Measurements from ENCODE around the gene GSG1L2.

Gene GSG1L2

DNA sequence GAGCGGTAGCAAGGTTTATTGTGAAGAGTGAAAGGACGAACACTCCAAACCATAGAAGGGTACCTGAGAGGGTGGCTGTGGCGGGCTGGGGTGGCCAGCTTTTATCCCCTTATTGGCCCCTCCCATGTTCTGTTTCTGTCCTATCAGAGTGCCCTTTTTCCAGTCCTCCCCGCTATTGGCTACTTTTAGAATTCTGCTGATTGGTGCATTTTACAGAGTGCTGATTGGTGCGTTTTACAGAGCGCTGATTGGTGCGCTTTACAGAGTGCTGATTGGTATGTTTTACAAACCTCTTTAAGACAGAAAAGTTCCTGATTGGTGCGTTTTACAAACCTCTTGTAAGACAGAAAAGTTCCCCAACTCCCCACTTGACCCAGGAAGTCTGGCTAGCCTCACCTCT is 12.5 kb downstream of the GSG1L2 start:
- FAIRE-seq = no peak
- no peak for DNase-seq (ENCODE audit: insufficient read length, low spot score)
- TF ChIP-seq, protein P1, sequence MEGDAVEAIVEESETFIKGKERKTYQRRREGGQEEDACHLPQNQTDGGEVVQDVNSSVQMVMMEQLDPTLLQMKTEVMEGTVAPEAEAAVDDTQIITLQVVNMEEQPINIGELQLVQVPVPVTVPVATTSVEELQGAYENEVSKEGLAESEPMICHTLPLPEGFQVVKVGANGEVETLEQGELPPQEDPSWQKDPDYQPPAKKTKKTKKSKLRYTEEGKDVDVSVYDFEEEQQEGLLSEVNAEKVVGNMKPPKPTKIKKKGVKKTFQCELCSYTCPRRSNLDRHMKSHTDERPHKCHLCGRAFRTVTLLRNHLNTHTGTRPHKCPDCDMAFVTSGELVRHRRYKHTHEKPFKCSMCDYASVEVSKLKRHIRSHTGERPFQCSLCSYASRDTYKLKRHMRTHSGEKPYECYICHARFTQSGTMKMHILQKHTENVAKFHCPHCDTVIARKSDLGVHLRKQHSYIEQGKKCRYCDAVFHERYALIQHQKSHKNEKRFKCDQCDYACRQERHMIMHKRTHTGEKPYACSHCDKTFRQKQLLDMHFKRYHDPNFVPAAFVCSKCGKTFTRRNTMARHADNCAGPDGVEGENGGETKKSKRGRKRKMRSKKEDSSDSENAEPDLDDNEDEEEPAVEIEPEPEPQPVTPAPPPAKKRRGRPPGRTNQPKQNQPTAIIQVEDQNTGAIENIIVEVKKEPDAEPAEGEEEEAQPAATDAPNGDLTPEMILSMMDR (IDR thresholded peaks at IDR 0.05; ENCODE audit: insufficient read depth, missing control alignments) = no peak

DNA sequence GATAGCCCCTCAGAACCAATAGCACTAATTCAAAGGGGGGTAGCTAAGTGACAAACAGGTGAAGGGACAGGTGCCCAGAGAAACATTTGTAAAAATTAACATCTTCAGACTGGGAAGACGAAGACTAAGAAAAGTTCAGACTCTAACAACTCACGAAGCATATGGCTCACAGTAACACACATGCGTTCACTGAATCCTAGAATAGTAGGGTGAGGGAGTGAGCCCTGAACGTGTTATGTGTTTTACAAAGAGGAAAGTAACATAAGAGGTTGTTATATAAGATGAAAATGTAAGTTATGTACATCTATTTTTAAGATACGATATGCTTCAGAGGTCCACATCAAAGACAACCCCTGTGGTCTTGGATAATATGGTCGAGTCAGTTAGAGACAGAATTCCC is 15.2 kb downstream of the GSG1L2 start:
- FAIRE-seq (no peak), DNase-seq (ENCODE audit: insufficient read length, low spot score) (no peak)
- TF ChIP-seq, protein P1 (IDR thresholded peaks at IDR 0.05; ENCODE audit: insufficient read depth, missing control alignments) = no peak

DNA sequence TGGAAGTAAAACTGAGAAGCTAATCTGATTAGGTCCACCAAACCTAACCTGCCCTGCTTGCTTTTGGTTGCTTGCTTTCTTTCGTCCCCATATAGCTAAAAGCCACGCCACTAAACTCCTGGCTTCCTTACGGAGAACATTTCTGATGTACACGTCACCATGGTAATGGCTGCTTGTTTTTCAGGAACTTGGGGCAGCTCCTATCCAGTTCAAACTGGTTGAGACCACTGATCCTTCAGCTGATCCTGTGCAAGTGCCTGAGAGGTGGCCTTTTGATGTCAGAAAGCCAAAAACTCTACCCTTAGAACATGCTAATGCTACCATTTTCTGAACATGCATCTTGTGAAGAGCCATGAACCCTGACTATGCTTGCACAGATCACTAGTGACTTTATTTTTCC is 16.1 kb downstream of the GSG1L2 start:
- FAIRE-seq = no peak
- no peak for DNase-seq (ENCODE audit: insufficient read length, low spot score)
- TF ChIP-seq, protein P1 (IDR thresholded peaks at IDR 0.05; ENCODE audit: insufficient read depth, missing control alignments) = no peak

DNA sequence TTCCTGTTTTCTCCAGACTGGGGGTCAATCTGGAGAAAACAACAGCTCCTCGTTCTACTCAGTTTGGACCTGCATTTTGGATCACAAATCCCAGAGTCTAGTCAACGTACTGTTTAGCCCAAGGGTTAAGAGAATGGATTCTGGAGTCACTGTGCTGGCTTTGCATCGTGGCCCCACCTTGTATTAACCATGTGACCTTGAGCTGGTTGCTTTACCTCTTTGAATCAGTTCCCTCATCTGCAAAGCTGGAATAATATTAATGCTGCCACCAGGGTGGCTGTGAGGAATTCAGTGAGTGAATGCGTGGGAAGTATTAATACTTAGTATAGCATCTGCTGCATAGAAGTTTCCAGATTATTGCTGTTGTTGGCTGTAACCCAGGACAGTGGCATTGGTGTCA is 19.2 kb downstream of the GSG1L2 start:
- FAIRE-seq (no peak), DNase-seq (ENCODE audit: insufficient read length, low spot score) (no peak)
- TF ChIP-seq, protein P1 (IDR thresholded peaks at IDR 0.05; ENCODE audit: insufficient read depth, missing control alignments) = no peak

DNA sequence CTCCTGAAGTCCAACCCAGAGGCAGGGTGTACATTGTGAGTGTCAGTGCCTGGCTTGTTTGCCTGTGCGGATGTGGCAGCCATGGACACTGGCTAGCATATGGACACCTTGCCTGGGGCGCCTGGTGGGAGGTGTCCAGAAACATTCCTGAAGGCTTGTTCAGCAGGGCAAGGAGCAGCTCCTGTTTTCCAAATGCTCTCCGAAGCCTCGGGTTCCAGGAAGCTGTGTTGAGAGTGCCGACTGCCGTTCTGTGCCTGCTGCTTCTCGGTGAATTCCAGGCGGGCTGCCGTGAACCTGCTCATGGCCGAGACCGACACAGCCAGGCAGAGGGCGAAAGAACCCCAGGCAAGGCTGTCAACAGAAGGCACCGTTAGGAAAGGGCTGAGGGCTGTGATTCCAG is 19.6 kb downstream of the GSG1L2 start:
- DNase-seq (ENCODE audit: insufficient read length, low spot score) = no peak
- TF ChIP-seq, protein P1 (IDR thresholded peaks at IDR 0.05; ENCODE audit: insufficient read depth, missing control alignments) = no peak
- FAIRE-seq = no peak

DNA sequence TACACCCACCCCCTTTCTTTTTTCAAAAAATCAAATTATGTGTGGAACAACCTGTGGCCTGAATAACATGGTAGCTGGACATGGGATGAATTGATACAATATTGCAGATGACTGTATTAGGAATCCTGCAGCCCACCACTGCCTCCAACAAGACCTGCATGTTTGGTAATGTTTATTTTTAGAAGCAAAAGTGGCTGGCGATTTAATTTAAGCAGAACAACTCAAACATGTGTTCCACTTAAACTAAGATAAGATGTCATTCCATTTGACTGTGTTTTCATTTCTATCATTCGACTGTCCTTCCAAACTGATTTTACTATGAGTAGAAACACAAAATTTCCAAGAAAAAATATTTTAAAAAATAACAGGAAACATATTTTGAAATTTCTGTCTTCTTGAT is 20.4 kb downstream of the GSG1L2 start:
- no peak for FAIRE-seq
- TF ChIP-seq, protein P1 (IDR thresholded peaks at IDR 0.05; ENCODE audit: insufficient read depth, missing control alignments) = no peak
- DNase-seq (ENCODE audit: insufficient read length, low spot score) = no peak

DNA sequence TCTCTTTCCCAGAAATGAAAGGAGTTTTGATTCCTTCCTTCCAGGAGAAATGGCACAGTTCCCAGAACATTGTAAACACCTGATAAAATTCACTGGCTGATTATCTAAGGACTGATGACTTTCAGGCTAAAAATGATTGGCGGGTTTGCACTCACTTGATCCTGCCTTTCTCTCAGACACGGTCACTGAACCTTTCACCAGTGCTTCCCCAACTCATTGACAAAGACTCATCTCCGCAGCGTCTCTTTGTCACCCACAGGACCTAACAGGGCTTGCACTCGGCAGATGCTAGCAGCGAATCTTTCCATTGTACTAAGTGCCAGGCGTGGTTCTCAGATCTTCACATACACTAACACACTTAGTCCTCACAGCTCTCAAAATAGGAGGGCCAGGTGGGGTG is 23.2 kb downstream of the GSG1L2 start:
- DNase-seq (ENCODE audit: insufficient read length, low spot score) (no peak), FAIRE-seq (no peak)
- TF ChIP-seq, protein P1 (IDR thresholded peaks at IDR 0.05; ENCODE audit: insufficient read depth, missing control alignments) = no peak
